HG03139 (cell line): Measurements from ENCODE around the gene PMIS2.
A peak's percentile ranks its signal among the peaks of the same experiment; 100 is the strongest.

Experiments
- ATAC-seq: cut with Tn5 transposase; IDR thresholded peaks from one replicate; pipeline ENCODE4 v1.9.1; 2021; ENCODE audit not compliant: unreplicated experiment

Gene PMIS2

GRCh38 chr19:35623327-35624010 lies 37.5 kb downstream of the PMIS2 start:
- no peak for ATAC-seq

GRCh38 chr19:35628264-35628564 lies 42.2 kb downstream of the PMIS2 start:
- ATAC-seq: no peak

- peak; percentile 93 for ATAC-seq
Measured at GRCh38 chr19:35628565-35629331, 42.8 kb downstream of the PMIS2 start, which contains the start of gene RBM42. TSS of gene RBM42 (plus strand) at chr19:35629036. CDS start at chr19:35629154, 118 bp downstream.

GRCh38 chr19:35629332-35629633 lies 43.3 kb downstream of the PMIS2 start:
- ATAC-seq: no peak

GRCh38 chr19:35633727-35634440 lies 47.9 kb downstream of the PMIS2 start:
- no peak for ATAC-seq

- no peak for ATAC-seq
Measured at GRCh38 chr19:35636651-35637050, 50.7 kb downstream of the PMIS2 start.
